Right kidney (tissue), 1 donor: ENCODE results near the gene TMEM235.
"Not testable (repeated sequence)": the region's sequence is repeated elsewhere in the genome, so short reads cannot be mapped to it uniquely, and the experiment has no call there.

Experiments
- DNase-seq: peaks from one replicate; pipeline ENCODE4 v3.0.0-alpha.2; 2016

TMEM235 gene

GRCh38 chr17:78219396-78220150, 11.9 kb upstream of the TMEM235 start:
- no peak for DNase-seq

- no peak for DNase-seq
These were observed 8.4 kb upstream of the TMEM235 start for GRCh38 chr17:78223061-78223460.

- no peak for DNase-seq
These were observed 7.7 kb upstream of the TMEM235 start for GRCh38 chr17:78223765-78224164.

- DNase-seq = no peak
These were observed 7.0 kb upstream of the TMEM235 start for GRCh38 chr17:78224231-78225087.

GRCh38 chr17:78225088-78225865, 6.2 kb upstream of the TMEM235 start:
- no peak for DNase-seq

GRCh38 chr17:78226055-78226758, 5.2 kb upstream of the TMEM235 start:
- no peak for DNase-seq

GRCh38 chr17:78226759-78227454, 4.5 kb upstream of the TMEM235 start:
- DNase-seq = no peak

GRCh38 chr17:78227455-78227916, 3.9 kb upstream of the TMEM235 start:
- no peak for DNase-seq

- DNase-seq = no peak
These were observed 3.3 kb upstream of the TMEM235 start for GRCh38 chr17:78228176-78228575.

- no peak for DNase-seq
These were observed 1.0 kb upstream of the TMEM235 start for GRCh38 chr17:78230252-78230962.

- no peak for DNase-seq
These were observed 794 bp downstream of the TMEM235 start for GRCh38 chr17:78231991-78232858.

- DNase-seq = no peak
These were observed 1.4 kb downstream of the TMEM235 start for GRCh38 chr17:78232859-78233173.

- no peak for DNase-seq
These were observed 2.2 kb downstream of the TMEM235 start for GRCh38 chr17:78233678-78234077.

- DNase-seq = no peak
These were observed 2.9 kb downstream of the TMEM235 start for GRCh38 chr17:78234261-78234865.

GRCh38 chr17:78235022-78235421, 3.6 kb downstream of the TMEM235 start:
- DNase-seq = not testable (repeated sequence)

- DNase-seq = no peak
These were observed 4.5 kb downstream of the TMEM235 start for GRCh38 chr17:78235885-78236284.

GRCh38 chr17:78236362-78237127, 5.1 kb downstream of the TMEM235 start:
- no peak for DNase-seq

- no peak for DNase-seq
These were observed 6.1 kb downstream of the TMEM235 start for GRCh38 chr17:78237401-78238012.
